Right lobe of liver (tissue), 6 donors: ENCODE measurements around the gene BAHCC1. TPM values are rescaled to one million over a fixed set of nuclear protein-coding genes. Genes with fewer than 3 reads are reported as not detected.

Experiments
- ATAC-seq, 4 donors: fragments of 200-7000 bp; cut with Tn5 transposase; one replicate each; pipeline ENCODE4 v1.9.1; 2020; ENCODE audit warnings: mild to moderate bottlenecking in 4 of 4, moderate library complexity in 4 of 4
- DNase-seq, 3 donors: peaks; one replicate each; pipeline ENCODE4 v3.0.0-alpha.2; 2020
- H3K27ac ChIP-seq, 3 donors: fragments of 200-600 bp; one replicate each; pipeline ENCODE4 v1.8.0; 2022
- H3K27me3 ChIP-seq, 2 donors: fragments of 200-600 bp; one replicate each; pipeline ENCODE4 v1.8.0; 2022
- H3K36me3 ChIP-seq, 4 donors: fragments of 200-600 bp; sonication (generic) in 1 of 4; one replicate each; pipeline versions ENCODE4 v1.5.1 to v1.8.0; 2017 to 2022; ENCODE audit warnings: control low read depth in 1 of 4
- H3K4me1 ChIP-seq, 4 donors: fragments of 200-600 bp; sonication (generic) in 1 of 4; one replicate each; pipeline versions ENCODE4 v1.5.1 to v1.8.0; 2017 to 2022; ENCODE audit warnings: control low read depth in 1 of 4
- H3K4me3 ChIP-seq, 3 donors: fragments of 200-600 bp; one replicate each; pipeline ENCODE4 v1.8.0; 2022
- H3K9me3 ChIP-seq, 4 donors: fragments of 200-600 bp; sonication (generic) in 1 of 4; one replicate each; pipeline versions ENCODE4 v1.5.1 to v1.8.0; 2017 to 2022; ENCODE audit warnings: control low read depth in 1 of 4
- POLR2A ChIP-seq: fragments of 450-650 bp; IDR thresholded peaks from one replicate; pipeline ENCODE4 v1.6.1; 2017; ENCODE audit warnings: antibody characterized with exemption, mild to moderate bottlenecking
- WGBS: methylation state at CpG from one replicate; pipeline ENCODE4 v1.1.6; 2018; ENCODE audit warnings: low coverage, low lambda C conversion rate; ENCODE audit not compliant: insufficient coverage; ENCODE audit errors: missing lambda C conversion rate; 5-methylcytosine and 5-hydroxymethylcytosine counted together
- intact Hi-C, 2 donors: fragments of 100-400 bp; cut with DNase I; formaldehyde crosslinking; loops; one replicate each; pipeline versions ENCODE4 v1.11.2 to v1.14.1; 2022
- total RNA-seq, 6 experiments: library from RNA; depleted of rRNA in 2 of 6; stranded (reverse); fragments of >200 nt in 2 of 6; fragmentation: NEBNext Ultra II Directional in 3 of 6; extraction: Animal tissue kit (Norgen Biotek cat#: 25700) in 3 of 6; gene quantifications; one replicate each; pipeline versions ENCODE4 v1.1.0 to v1.2.4, GENCODE V29; 2016 to 2023
- TF ChIP-seq, protein P1 (sequence below), 4 donors: fragments of 200-600 bp in 3 of 4; fragments of 450-650 bp in 1 of 4; IDR thresholded peaks; one replicate each; pipeline versions ENCODE4 v1.5.1 to v1.8.0; 2016 to 2022; ENCODE audit warnings: antibody characterized with exemption in 4 of 4, mild to moderate bottlenecking in 2 of 4
- donor health status: DM: no; HTN: yes; CAD: no.
- donor health status: DM: no; HTN: no; CAD: no.
- donor health status: DM: no; HTN: no; CAD: no.
- donor health status: DM: no; HTN: yes; CAD: no.
- donor health status: DM: no; HTN: yes; CAD: no.

BAHCC1 gene
- total RNA-seq, 6 experiments from 2014 or later, result 2.5 to 6.4 (median 4.9) TPM

DNA sequence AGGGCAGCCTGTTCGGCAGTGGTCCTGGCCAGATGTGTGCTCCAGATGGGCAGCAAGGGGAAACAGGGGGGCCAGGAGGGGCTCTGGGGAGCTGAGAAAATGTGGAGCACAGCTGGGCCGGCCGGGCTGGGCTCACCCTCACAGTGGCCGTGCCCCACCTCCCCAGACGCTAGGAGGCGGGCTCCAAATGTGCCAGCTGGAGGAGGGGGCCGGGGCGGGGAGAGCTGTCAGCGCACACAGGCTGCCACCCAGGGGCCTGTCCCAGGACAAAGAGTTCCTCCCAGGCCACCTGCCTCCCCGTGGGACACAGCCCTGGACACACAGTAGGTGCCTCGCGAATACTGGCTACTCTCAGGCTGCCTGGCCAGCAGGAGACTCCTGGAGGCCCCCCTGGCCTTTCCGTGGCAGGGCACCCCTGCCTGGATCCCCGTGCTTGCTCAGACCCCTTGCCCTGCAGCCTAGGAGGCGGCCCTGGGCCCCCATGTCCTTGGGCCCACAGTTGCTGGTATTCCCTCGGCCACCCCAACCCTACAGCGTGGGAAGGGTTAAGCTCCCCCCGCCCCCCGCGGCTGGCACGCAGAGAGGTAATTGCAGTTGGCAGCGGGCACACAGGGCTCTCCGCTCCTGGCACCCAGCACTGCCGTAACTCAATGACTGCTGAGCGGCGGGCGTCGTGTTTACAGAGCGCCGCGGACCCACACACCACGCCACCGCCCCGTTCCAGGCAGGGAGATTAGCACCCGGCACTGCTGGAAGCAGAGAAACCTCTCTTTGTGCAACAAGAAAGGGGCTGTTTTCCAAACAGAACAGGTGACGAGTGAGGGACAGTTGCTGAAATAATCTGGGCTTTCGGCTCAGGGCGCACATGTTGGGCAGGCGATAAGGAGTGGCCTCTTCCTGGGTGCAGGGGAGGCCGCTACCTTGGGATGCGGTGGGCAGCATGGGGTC, 32.2 kb downstream of the BAHCC1 start:
- Histone ChIP-seq H3K36me3 (no peaks in the 10 kb centered on the region), H3K4me3 (no peak overlapping the region), H3K4me1 (peaks cover 0 to 33% (median 19%) of the 10 kb centered on the region in 4 donors), H3K27me3 (no peaks in the 10 kb centered on the region), H3K27ac (no peak overlapping the region), H3K9me3 (no peaks in the 10 kb centered on the region)
- TF ChIP-seq, protein P1, sequence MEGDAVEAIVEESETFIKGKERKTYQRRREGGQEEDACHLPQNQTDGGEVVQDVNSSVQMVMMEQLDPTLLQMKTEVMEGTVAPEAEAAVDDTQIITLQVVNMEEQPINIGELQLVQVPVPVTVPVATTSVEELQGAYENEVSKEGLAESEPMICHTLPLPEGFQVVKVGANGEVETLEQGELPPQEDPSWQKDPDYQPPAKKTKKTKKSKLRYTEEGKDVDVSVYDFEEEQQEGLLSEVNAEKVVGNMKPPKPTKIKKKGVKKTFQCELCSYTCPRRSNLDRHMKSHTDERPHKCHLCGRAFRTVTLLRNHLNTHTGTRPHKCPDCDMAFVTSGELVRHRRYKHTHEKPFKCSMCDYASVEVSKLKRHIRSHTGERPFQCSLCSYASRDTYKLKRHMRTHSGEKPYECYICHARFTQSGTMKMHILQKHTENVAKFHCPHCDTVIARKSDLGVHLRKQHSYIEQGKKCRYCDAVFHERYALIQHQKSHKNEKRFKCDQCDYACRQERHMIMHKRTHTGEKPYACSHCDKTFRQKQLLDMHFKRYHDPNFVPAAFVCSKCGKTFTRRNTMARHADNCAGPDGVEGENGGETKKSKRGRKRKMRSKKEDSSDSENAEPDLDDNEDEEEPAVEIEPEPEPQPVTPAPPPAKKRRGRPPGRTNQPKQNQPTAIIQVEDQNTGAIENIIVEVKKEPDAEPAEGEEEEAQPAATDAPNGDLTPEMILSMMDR (IDR thresholded peaks at IDR 0.05), result no peak
- ATAC-seq (peak; percentile 45 to 75 (median 58)), DNase-seq (peak; percentile 60 to 79 (median 76))
- intact Hi-C loops, result no loop called here
- WGBS, result 39% methylated on average over 12 of the region's 41 CpGs

DNA sequence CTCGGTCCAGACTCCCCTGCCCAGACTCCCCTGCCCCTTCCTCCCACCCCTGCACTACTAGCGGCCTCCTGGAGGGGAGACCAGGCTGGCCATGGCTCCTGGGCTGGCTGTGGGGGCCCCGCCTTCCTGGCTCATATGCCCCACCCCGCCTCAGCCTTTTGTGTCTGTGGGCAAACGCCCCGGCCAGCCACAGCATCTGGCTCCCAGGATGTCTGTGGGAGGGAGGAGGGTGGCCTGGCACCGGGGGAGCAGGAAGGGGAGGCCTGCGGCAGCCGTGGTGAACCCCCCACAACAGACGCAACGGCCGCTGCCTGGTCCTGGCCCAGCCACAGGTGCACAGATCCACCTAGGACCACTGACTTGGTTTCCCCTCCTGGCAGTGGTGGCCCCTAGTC, 32.9 kb downstream of the BAHCC1 start:
- Histone ChIP-seq H3K4me3 (no peak overlapping the region), H3K9me3 (no peaks in the 10 kb centered on the region), H3K27me3 (no peaks in the 10 kb centered on the region), H3K27ac (no peak overlapping the region), H3K36me3 (no peaks in the 10 kb centered on the region), H3K4me1 (peaks cover 0 to 33% (median 19%) of the 10 kb centered on the region in 4 donors)
- intact Hi-C loops, result no loop called here
- no peak for TF ChIP-seq POLR2A
- TF ChIP-seq, protein P1 (IDR thresholded peaks at IDR 0.05), result no peak
- peak in 1 of 4 donors; percentile 8 for ATAC-seq
- WGBS, result no CpG with 5 or more reads among the region's 12 CpGs
- no peak for DNase-seq

DNA sequence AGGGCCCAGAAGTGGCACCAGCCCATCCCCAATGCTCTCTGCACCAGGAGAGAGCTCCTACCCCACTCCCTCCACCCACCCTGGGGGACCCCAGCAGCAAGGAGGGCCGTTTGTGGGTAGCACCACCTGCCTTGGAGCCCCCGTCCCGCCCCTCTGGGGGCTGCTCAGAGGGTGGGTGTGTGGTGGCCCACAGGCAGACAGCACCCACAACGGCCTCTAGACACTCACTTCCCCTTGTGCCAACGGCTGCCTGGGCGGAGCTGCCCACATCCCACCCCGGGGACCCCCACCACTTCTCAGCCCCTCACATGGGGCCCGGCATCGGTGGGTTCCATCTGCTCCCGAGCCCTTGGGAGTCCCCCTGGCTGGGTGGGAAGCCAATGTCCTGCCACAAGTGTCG, 33.3 kb downstream of the BAHCC1 start:
- Histone ChIP-seq H3K4me3 (no peak overlapping the region), H3K27ac (no peak overlapping the region), H3K9me3 (no peaks in the 10 kb centered on the region), H3K27me3 (no peaks in the 10 kb centered on the region), H3K36me3 (no peaks in the 10 kb centered on the region), H3K4me1 (peaks cover 0 to 33% (median 19%) of the 10 kb centered on the region in 4 donors)
- DNase-seq (no peak), ATAC-seq (no peak)
- no CpG with 5 or more reads among the region's 11 CpGs for WGBS
- intact Hi-C loops, result no loop called here
- TF ChIP-seq POLR2A, result no peak
- TF ChIP-seq, protein P1 (IDR thresholded peaks at IDR 0.05), result no peak

DNA sequence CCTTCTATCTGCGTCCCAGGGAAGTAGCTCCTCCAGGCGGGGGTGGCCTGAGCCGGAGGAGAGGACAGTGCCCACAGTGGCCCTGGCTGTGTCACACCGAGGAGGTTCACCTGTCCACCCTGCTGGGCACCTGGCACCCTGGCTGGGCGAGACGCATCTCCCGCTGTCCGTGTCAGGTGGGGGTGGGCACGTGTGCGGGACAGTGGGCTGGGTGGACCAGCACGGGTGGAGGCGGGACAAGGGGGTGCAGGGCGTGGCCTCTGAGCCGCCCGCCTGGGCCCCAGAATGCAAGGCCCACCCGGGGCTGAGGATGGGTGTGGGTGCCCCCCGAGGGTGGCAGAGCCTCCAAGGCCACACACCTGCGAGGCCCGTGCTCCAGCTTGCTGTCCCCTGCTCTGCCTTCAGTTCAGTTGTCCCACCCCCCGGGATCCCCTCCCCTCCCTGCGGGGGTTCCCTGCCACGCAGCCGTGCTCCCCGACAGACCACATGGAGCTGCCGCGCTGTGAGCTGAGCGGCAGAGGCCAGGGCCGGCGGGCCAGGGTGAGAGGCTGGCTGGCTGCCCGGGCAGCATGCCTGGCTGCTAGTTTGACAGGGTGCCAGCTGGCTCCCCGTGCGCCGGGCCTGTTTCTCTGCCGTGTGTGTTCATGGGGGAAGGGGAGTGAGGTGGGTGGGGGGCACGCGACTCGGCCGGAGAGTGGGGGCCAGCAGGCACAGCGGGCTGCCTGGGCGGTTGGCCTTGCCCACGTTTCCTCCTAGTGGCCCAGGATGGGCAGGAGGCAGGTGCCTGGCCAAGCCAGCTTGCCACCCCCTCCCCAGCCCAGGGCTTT, 33.9 kb downstream of the BAHCC1 start:
- DNase-seq, result peak; percentile 79 to 88 (median 83)
- intact Hi-C loops, result no loop called here
- ATAC-seq, result peak; percentile 68 to 77 (median 76)
- 0% methylated on average over 9 of the region's 41 CpGs for WGBS
- TF ChIP-seq POLR2A, result no peak
- TF ChIP-seq, protein P1 (IDR thresholded peaks at IDR 0.05), result no peak
- H3K9me3 ChIP-seq, result no peaks in the 10 kb centered on the region
- no peaks in the 10 kb centered on the region for H3K27me3 ChIP-seq
- H3K36me3 ChIP-seq, result no peaks in the 10 kb centered on the region
- H3K4me1 ChIP-seq, result peaks cover 0 to 33% (median 19%) of the 10 kb centered on the region in 4 donors
- no peak overlapping the region for H3K4me3 ChIP-seq
- no peak overlapping the region for H3K27ac ChIP-seq
